SK-N-MC (cell line): ENCODE data around the gene COL18A1.

Experiments
- DNase-seq: peaks from one replicate; pipeline ENCODE4 v3.0.0-alpha.2; 2011; ENCODE audit warnings: low read depth, low spot score
- H3K27ac ChIP-seq: fragments of 200-600 bp; sonication (generic); 2 replicates; pipeline ENCODE4 v1.5.1; 2016; ENCODE audit warnings: mixed run types
- H3K36me3 ChIP-seq: fragments of 200-600 bp; sonication (generic); 2 replicates; pipeline ENCODE4 v1.6.1; 2017; ENCODE audit warnings: antibody characterized with exemption, low read length, mixed read lengths; ENCODE audit not compliant: insufficient read depth
- H3K4me3 ChIP-seq: fragments of 200-600 bp; sonication (generic); 2 replicates; pipeline ENCODE4 v1.5.1; 2016
- H3K9ac ChIP-seq: fragments of 200-600 bp; sonication (generic); 2 replicates; pipeline ENCODE4 v1.8.0; 2017; ENCODE audit warnings: mixed run types, mixed read lengths; ENCODE audit not compliant: insufficient read length
- H3K9me3 ChIP-seq: fragments of 200-600 bp; sonication (generic); 2 replicates; pipeline ENCODE4 v1.6.1; 2017; ENCODE audit warnings: low read depth, mild to moderate bottlenecking, antibody characterized with exemption, low read length, moderate library complexity, mixed read lengths
- EZH2 ChIP-seq: fragments of 200-600 bp; sonication (generic); IDR thresholded peaks from one replicate; pipeline ENCODE4 v1.6.1; 2017; ENCODE audit warnings: antibody characterized with exemption
- FOXP2 ChIP-seq: optimal IDR thresholded peaks from 2 replicates; pipeline ENCODE3; 2011; ENCODE audit warnings: mild to moderate bottlenecking, moderate library complexity; ENCODE audit not compliant: insufficient read depth; ENCODE audit errors: extremely low read length, control extremely low read depth
- POLR2AphosphoS5 ChIP-seq: IDR thresholded peaks from 2 replicates; pipeline ENCODE4 v1.6.1; 2012; ENCODE audit warnings: mild to moderate bottlenecking, low read depth, low read length, borderline replicate concordance

Gene COL18A1

DNA sequence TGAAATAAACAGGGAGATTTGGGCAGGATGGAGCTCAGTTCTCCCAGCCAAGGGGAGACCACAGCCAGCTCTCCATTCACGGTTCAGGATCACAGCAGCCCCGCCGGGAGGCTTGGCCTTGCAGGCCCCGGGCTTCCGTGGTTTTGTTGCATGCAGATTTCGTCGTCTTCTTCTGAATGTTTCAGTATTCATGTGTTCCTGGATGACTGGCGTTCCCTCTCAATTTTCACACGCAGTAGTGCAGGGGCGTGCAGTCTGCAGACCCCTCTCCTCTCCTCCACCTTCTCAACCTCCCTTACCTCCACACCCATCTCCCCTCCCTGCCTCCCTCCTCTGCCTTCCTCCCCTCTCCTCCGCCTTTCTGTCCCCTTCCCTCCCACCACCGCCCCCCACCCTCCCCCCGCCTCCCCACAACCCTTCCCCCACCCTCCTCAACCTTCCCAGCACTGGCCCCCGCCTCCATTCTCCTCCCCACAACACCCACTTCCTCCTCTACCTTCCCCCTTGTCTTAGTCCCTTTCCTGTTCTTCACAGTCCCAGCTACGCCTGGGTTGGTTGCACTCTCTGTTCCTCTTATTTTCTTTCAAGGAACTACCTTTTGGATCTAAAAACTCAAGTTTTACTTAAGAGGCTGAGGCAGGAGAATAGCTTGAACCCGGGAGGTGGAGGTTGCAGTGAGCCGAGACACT lies 145.7 kb downstream of the COL18A1 start:
- Histone ChIP-seq H3K9me3 (no peaks in the 10 kb centered on the region), H3K4me3 (0 out of 2 replicates have a peak overlapping the region, but pooled peaks have one; percentile 30), H3K36me3 (no peaks in the 10 kb centered on the region), H3K9ac (peak overlapping the region; percentile 51), H3K27ac (peak overlapping the region; percentile 83)
- TF ChIP-seq FOXP2, result no peak
- no peak for TF ChIP-seq EZH2
- TF ChIP-seq POLR2AphosphoS5, result no peak
- DNase-seq, result no peak

- H3K4me3 ChIP-seq, result 0 out of 2 replicates have a peak overlapping the region, but pooled peaks have one; percentile 30
- H3K36me3 ChIP-seq, result no peaks in the 10 kb centered on the region
- H3K27ac ChIP-seq, result peak overlapping the region; percentile 83
- H3K9ac ChIP-seq, result peak overlapping the region; percentile 51
- no peak for DNase-seq
- no peak for TF ChIP-seq POLR2AphosphoS5
- TF ChIP-seq EZH2, result no peak
- TF ChIP-seq FOXP2, result no peak
- H3K9me3 ChIP-seq, result no peaks in the 10 kb centered on the region
Observed at GRCh38 chr21:45551316-45551715, 146.4 kb downstream of the COL18A1 start.

GRCh38 chr21:45551783-45552695 lies 147.1 kb downstream of the COL18A1 start:
- no peak for TF ChIP-seq EZH2
- no peak for TF ChIP-seq FOXP2
- TF ChIP-seq POLR2AphosphoS5, result no peak
- peak overlapping the region; percentile 83; the same call in 1 of the 2 replicates for H3K27ac ChIP-seq
- no peak for DNase-seq
- H3K9ac ChIP-seq, result peak overlapping the region; percentile 51
- H3K4me3 ChIP-seq, result no peak overlapping the region
- no peaks in the 10 kb centered on the region for H3K36me3 ChIP-seq
- no peaks in the 10 kb centered on the region for H3K9me3 ChIP-seq

- H3K9ac ChIP-seq, result no peak overlapping the region
- TF ChIP-seq EZH2 (no peak), POLR2AphosphoS5 (no peak), FOXP2 (no peak)
- no peaks in the 10 kb centered on the region for H3K36me3 ChIP-seq
- DNase-seq, result no peak
- no peak overlapping the region for H3K27ac ChIP-seq
- no peaks in the 10 kb centered on the region for H3K9me3 ChIP-seq
- no peak overlapping the region for H3K4me3 ChIP-seq
Observed at GRCh38 chr21:45552696-45553391, 147.9 kb downstream of the COL18A1 start.

DNA sequence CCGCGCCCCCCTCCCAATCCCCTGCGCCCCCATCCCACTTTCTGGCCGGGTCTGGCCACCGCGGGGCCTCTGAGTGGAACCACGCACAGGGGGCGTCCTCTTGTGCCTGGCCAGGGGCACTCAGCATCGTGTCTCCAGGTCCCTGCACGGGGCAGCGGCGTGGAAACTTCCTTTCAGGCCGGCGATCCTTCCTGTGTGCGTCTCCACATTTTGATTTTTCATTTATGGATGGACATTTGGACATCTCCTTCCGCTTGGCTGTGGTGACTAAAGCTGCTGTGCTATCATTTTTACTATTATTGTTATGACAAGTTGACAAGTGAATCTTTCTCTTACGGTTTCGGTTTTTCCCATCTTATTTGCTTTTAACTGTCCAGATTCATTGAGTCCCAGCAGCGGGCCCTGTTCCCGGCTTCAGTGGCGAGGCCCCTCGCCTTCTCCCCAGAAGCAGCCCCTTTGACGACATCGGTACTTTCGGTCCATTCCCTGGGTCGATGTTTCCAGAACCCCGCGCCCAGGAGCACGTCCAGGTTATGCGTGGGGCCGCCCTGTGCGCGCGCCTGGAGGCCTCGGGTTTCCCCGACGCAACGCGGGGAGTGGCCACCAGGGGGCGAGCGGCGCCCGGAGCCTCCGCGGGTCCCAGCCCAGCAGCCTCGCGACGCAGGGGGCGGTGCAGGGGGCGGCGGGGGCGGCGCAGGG lies 149.7 kb downstream of the COL18A1 start:
- H3K36me3 ChIP-seq, result no peaks in the 10 kb centered on the region
- peak overlapping the region; percentile 79 for H3K4me3 ChIP-seq
- TF ChIP-seq EZH2 (no peak), POLR2AphosphoS5 (peak; percentile 26; the same call in 1 of the 2 replicates)
- peak overlapping the region; percentile 67 for H3K9ac ChIP-seq
- H3K27ac ChIP-seq, result no peak overlapping the region
- peak; percentile 1 for DNase-seq
- no peaks in the 10 kb centered on the region for H3K9me3 ChIP-seq

DNA sequence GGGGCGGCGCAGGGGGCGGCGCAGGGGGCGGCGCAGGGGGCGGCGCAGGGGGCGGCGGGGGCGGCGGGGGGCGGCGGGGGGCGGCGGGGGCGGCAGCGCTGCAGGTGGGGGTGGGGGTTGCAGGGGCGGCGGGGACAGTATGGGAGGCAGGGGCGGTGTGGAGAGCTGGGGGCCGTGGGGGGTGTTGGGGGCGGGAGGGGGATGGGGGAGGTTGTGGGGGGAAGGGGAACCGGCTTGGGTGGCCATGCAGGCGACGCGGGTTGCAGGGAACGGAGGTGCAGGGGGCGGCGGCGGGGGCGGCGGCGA lies 150.2 kb downstream of the COL18A1 start:
- no peak for DNase-seq
- H3K27ac ChIP-seq, result no peak overlapping the region
- TF ChIP-seq EZH2, result no peak
- no peak for TF ChIP-seq POLR2AphosphoS5
- TF ChIP-seq FOXP2, result no peak
- H3K9me3 ChIP-seq, result no peaks in the 10 kb centered on the region
- H3K4me3 ChIP-seq, result no peak overlapping the region
- no peaks in the 10 kb centered on the region for H3K36me3 ChIP-seq
- no peak overlapping the region for H3K9ac ChIP-seq

- no peak for TF ChIP-seq FOXP2
- TF ChIP-seq POLR2AphosphoS5, result no peak
- TF ChIP-seq EZH2, result no peak
- H3K36me3 ChIP-seq, result no peaks in the 10 kb centered on the region
- H3K9ac ChIP-seq, result no peak overlapping the region
- no peaks in the 10 kb centered on the region for H3K9me3 ChIP-seq
- no peak overlapping the region for H3K27ac ChIP-seq
- DNase-seq, result no peak
- no peak overlapping the region for H3K4me3 ChIP-seq
Observed at GRCh38 chr21:45555557-45556301, 150.8 kb downstream of the COL18A1 start.
